IMR-90 (cell line): ENCODE measurements around the gene C1orf141. TPM values are rescaled to one million over a fixed set of nuclear protein-coding genes. Genes with fewer than 3 reads are reported as not detected.

ENCODE experiments used
- ATAC-seq: fragments of 200-7000 bp; cut with Tn5 transposase; 2 replicates; pipeline ENCODE4 v1.9.1; 2020; ENCODE audit warnings: low read depth, mild to moderate bottlenecking, moderate library complexity
- BruUV-seq: library from RNA; stranded (reverse); fragments of 400-500 nt; replicated peaks from 2 replicates; lab custom pipeline; 2021; lab: Mats Ljungman, UMichigan
- CTCF ChIA-PET: fragments of 300-600 bp; formaldehyde crosslinking; extraction: SDS; loops from one replicate; lab custom pipeline; 2021; ENCODE audit warnings: antibody characterized with exemption; lab: Yijun Ruan, JAX
- POLR2A ChIA-PET: fragments of 300-600 bp; sonication (Branson Sonifier 250); formaldehyde crosslinking; loops from one replicate; lab custom pipeline; 2022; ENCODE audit warnings: antibody characterized with exemption; ENCODE audit not compliant: unreplicated experiment; lab: Charles Lee
- DNase-seq: peaks from one replicate; pipeline ENCODE4 v3.0.0; 2013
- H2AFZ ChIP-seq: replicated peaks from 2 replicates; pipeline ENCODE3; 2013; ENCODE audit warnings: low read length, mild to moderate bottlenecking; ENCODE audit not compliant: poor library complexity
- H2AK5ac ChIP-seq: 2 replicates; pipeline ENCODE4 v1.6.1; 2013; ENCODE audit warnings: low read depth, low read length, inconsistent platforms
- H2AK9ac ChIP-seq: replicated peaks from 2 replicates; pipeline ENCODE3; 2013; ENCODE audit warnings: mild to moderate bottlenecking, low read depth, low read length, moderate library complexity; ENCODE audit not compliant: poor library complexity
- H2BK120ac ChIP-seq: 2 replicates; pipeline ENCODE4 v1.6.1; 2013; ENCODE audit warnings: low read depth, low read length, inconsistent platforms
- H2BK15ac ChIP-seq: 3 replicates; pipeline ENCODE4 v1.6.1; 2013; ENCODE audit warnings: low read depth, low read length, inconsistent platforms
- H2BK20ac ChIP-seq: 2 replicates; pipeline ENCODE4 v1.6.1; 2013; ENCODE audit warnings: low read depth, mild to moderate bottlenecking, inconsistent platforms, low read length, moderate library complexity
- H2BK5ac ChIP-seq: 2 replicates; pipeline ENCODE4 v1.6.1; 2013; ENCODE audit warnings: mild to moderate bottlenecking, low read depth, low read length, inconsistent platforms; ENCODE audit not compliant: poor library complexity, severe bottlenecking
- H3K14ac ChIP-seq: replicated peaks from 2 replicates; pipeline ENCODE4 v1.6.1; 2013; ENCODE audit warnings: low read depth, low read length, inconsistent platforms
- H3K18ac ChIP-seq: 2 replicates; pipeline ENCODE4 v1.6.1; 2013; ENCODE audit warnings: low read depth, low read length, control low read depth
- H3K23ac ChIP-seq: 2 replicates; pipeline ENCODE4 v1.6.1; 2013; ENCODE audit warnings: low read depth, low read length, inconsistent platforms
- H3K27ac ChIP-seq: 2 replicates; pipeline ENCODE4 v1.5.1; 2013; ENCODE audit warnings: mild to moderate bottlenecking, control low read depth, low read length; ENCODE audit not compliant: insufficient read depth
- H3K27me3 ChIP-seq: 2 replicates; pipeline ENCODE4 v1.6.1; 2013; ENCODE audit warnings: low read length; ENCODE audit not compliant: control insufficient read depth, insufficient read depth
- H3K36me3 ChIP-seq: 2 replicates; pipeline ENCODE4 v1.6.1; 2013; ENCODE audit warnings: low read length, mixed read lengths; ENCODE audit not compliant: control insufficient read depth, insufficient read depth
- H3K4ac ChIP-seq: 2 replicates; pipeline ENCODE4 v1.6.1; 2013; ENCODE audit warnings: low read depth, low read length, inconsistent platforms
- H3K4me1 ChIP-seq: 2 replicates; pipeline ENCODE4 v1.6.1; 2013; ENCODE audit warnings: low read length, mixed read lengths; ENCODE audit not compliant: control insufficient read depth, insufficient read depth
- H3K4me2 ChIP-seq: 2 replicates; pipeline ENCODE4 v1.6.1; 2013; ENCODE audit warnings: low read depth, mild to moderate bottlenecking, control low read depth, low read length, moderate library complexity
- H3K4me3 ChIP-seq: 2 replicates; pipeline ENCODE4 v1.5.1; 2013; ENCODE audit warnings: low read depth, mild to moderate bottlenecking, control low read depth, low read length, moderate library complexity; ENCODE audit not compliant: insufficient read depth
- H3K56ac ChIP-seq: 2 replicates; pipeline ENCODE4 v1.6.1; 2013; ENCODE audit warnings: low read length, inconsistent platforms; ENCODE audit not compliant: insufficient read depth; ENCODE audit errors: extremely low read depth
- H3K79me1 ChIP-seq, 2 experiments: 2 replicates each; pipeline ENCODE4 v1.6.1; 2013; ENCODE audit warnings: low read length in 2 of 2, inconsistent platforms in 1 of 2, low read depth in 1 of 2
- H3K9ac ChIP-seq: 2 replicates; pipeline ENCODE4 v1.6.1; 2013; ENCODE audit warnings: low read depth, low read length, control low read depth
- H3K9me1 ChIP-seq: 2 replicates; pipeline ENCODE4 v1.6.1; 2013; ENCODE audit warnings: low read length, inconsistent platforms; ENCODE audit not compliant: insufficient read depth
- H3K9me3 ChIP-seq: 2 replicates; pipeline ENCODE4 v1.6.1; 2013; ENCODE audit warnings: low read length; ENCODE audit not compliant: control insufficient read depth, insufficient read depth
- H4K20me1 ChIP-seq: 2 replicates; pipeline ENCODE4 v1.6.1; 2013; ENCODE audit warnings: low read length, inconsistent platforms; ENCODE audit not compliant: insufficient read depth
- H4K5ac ChIP-seq: 2 replicates; pipeline ENCODE4 v1.6.1; 2013; ENCODE audit warnings: mild to moderate bottlenecking, low read depth, low read length, control low read depth
- H4K8ac ChIP-seq, 2 experiments: 2 replicates each; pipeline ENCODE4 v1.6.1; 2013; ENCODE audit warnings: low read depth in 2 of 2, low read length in 2 of 2, control low read depth in 1 of 2, inconsistent platforms in 1 of 2
- H4K91ac ChIP-seq: 2 replicates; pipeline ENCODE4 v1.6.1; 2013; ENCODE audit warnings: low read depth, low read length, inconsistent platforms; ENCODE audit not compliant: insufficient read depth
- BHLHE40 ChIP-seq: fragments of 150-350 bp; IDR thresholded peaks from 2 replicates; pipeline ENCODE4 v1.6.1; 2016; ENCODE audit warnings: mild to moderate bottlenecking, low read depth, low read length
- CHD1 ChIP-seq: IDR thresholded peaks from 2 replicates; pipeline ENCODE4 v1.6.1; 2012; ENCODE audit warnings: low read depth, low read length, improper control_type of control experiment
- CTCF ChIP-seq: conservative IDR thresholded peaks from 2 replicates; pipeline ENCODE4 v1.5.1; 2012; ENCODE audit warnings: mild to moderate bottlenecking, low read depth, low read length, improper control_type of control experiment
- ELK1 ChIP-seq: fragments of 150-350 bp; IDR thresholded peaks from 2 replicates; pipeline ENCODE4 v1.6.1; 2016; ENCODE audit warnings: low read depth, mild to moderate bottlenecking, low read length, moderate library complexity, borderline replicate concordance
- FOS ChIP-seq: fragments of 150-350 bp; IDR thresholded peaks from 2 replicates; pipeline ENCODE4 v1.6.1; 2016; ENCODE audit warnings: low read depth, low read length
- MAFK ChIP-seq: IDR thresholded peaks from 2 replicates; pipeline ENCODE4 v1.6.1; 2012; ENCODE audit warnings: low read depth, low read length, improper control_type of control experiment
- MAZ ChIP-seq: IDR thresholded peaks from 2 replicates; pipeline ENCODE4 v1.6.1; 2012; ENCODE audit warnings: low read depth, mild to moderate bottlenecking, low read length, improper control_type of control experiment, moderate library complexity, borderline replicate concordance
- MXI1 ChIP-seq: IDR thresholded peaks from 2 replicates; pipeline ENCODE4 v1.6.1; 2012; ENCODE audit warnings: low read depth, mild to moderate bottlenecking, low read length, moderate library complexity, borderline replicate concordance
- NFE2L2 ChIP-seq: fragments of 150-350 bp; IDR thresholded peaks from 2 replicates; pipeline ENCODE4 v1.6.1; 2016; ENCODE audit warnings: low read depth, mild to moderate bottlenecking, low read length
- POLR2A ChIP-seq: IDR thresholded peaks from 2 replicates; pipeline ENCODE4 v1.6.1; 2012; ENCODE audit warnings: mild to moderate bottlenecking, low read depth, low read length
- RAD21 ChIP-seq: IDR thresholded peaks from 2 replicates; pipeline ENCODE4 v1.6.1; 2012; ENCODE audit warnings: low read length, improper control_type of control experiment
- RCOR1 ChIP-seq: IDR thresholded peaks from 2 replicates; pipeline ENCODE4 v1.6.1; 2012; ENCODE audit warnings: mild to moderate bottlenecking, low read length, improper control_type of control experiment; ENCODE audit not compliant: insufficient replicate concordance
- RFX5 ChIP-seq: IDR thresholded peaks from 2 replicates; pipeline ENCODE4 v1.8.0; 2012; ENCODE audit warnings: low read depth, mild to moderate bottlenecking, low read length, moderate library complexity
- SMC3 ChIP-seq: fragments of 150-350 bp; IDR thresholded peaks from 2 replicates; pipeline ENCODE4 v1.6.1; 2016; ENCODE audit warnings: low read depth, mild to moderate bottlenecking, antibody characterized with exemption, low read length, moderate library complexity
- USF2 ChIP-seq: fragments of 150-350 bp; IDR thresholded peaks from 2 replicates; pipeline ENCODE4 v1.6.1; 2017; ENCODE audit warnings: mild to moderate bottlenecking, antibody characterized with exemption, low read length, low read depth
- WGBS, 2 experiments: methylation state at CpG; one replicate each; pipeline versions ENCODE4 v1.1.5 to v1.1.7; 2013; ENCODE audit warnings: missing lambda C conversion rate in 2 of 2; ENCODE audit not compliant: insufficient read length in 1 of 2; ENCODE audit errors: extremely low coverage in 2 of 2; 5-methylcytosine and 5-hydroxymethylcytosine counted together
- dilution Hi-C: fragments of 300-500 bp; cut with HindIII; formaldehyde crosslinking; loops from one replicate; pipeline ENCODE4 v1.14.3; 2018; ENCODE audit warnings: low sequenced_read_pairs; ENCODE audit not compliant: unreplicated experiment
- in situ Hi-C: fragments of 300-500 bp; cut with MboI; formaldehyde crosslinking; loops from 3 replicates; pipeline ENCODE4 v1.14.3; 2019; ENCODE audit warnings: low sequenced_read_pairs, inconsistent platforms, mixed read lengths
- intact Hi-C: fragments of 100-400 bp; cut with micrococcal nuclease; formaldehyde crosslinking; loops from 2 replicates; pipeline ENCODE4 v1.10.0; 2022
- polyA plus RNA-seq, 3 experiments: library from polyadenylated mRNA; depleted of rRNA; stranded (reverse); fragments of >200 nt; gene quantifications; 2 replicates each; pipeline ENCODE4 v1.2.3, GENCODE V29; 2012; ENCODE audit warnings: low replicate concordance in 1 of 3
- total RNA-seq: library from RNA; depleted of rRNA; stranded (reverse); fragments of >200 nt; gene quantifications from 2 replicates; pipeline ENCODE4 v1.2.3, GENCODE V29; 2012

The C1orf141 gene
- total and polyA plus RNA-seq, 2 of the 4 experiments (the other 2 are of a cell fraction), result not detected

DNA sequence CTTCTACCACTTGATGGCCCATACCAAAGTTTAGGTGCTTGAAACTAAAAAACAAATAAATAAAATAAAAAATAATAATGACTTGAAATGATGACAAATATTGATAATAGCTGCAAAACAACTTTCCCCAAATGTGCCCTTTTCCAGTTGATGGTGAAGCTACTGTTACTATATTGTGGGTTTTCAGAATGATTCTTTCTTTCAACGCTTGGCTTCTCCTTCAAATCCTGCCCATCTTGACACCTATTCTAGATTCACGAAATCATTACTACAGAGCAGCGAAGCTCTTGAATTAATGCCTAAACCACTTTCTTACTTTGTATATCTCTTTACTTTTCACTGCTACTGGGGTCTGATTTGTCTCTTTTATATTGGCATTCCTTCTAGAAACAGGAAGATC lies 9.2 kb upstream of the C1orf141 start:
- dilution Hi-C loops, result no loop called here
- in situ Hi-C loops, result no loop called here
- H4K8ac ChIP-seq, result no peak overlapping the region

More for the DNA sequence above, 9.2 kb upstream of the C1orf141 start:
- Histone ChIP-seq H3K79me1 (no peaks in the 10 kb centered on the region), H3K4me1 (no peaks in the 10 kb centered on the region), H4K91ac (no peak overlapping the region), H3K27me3 (no peaks in the 10 kb centered on the region), H3K23ac (no peak overlapping the region), H3K9ac (no peak overlapping the region), H2BK15ac (no peak overlapping the region), H4K5ac (no peak overlapping the region), H2AK9ac (no peak overlapping the region), H4K20me1 (no peaks in the 10 kb centered on the region), H2BK5ac (no peak overlapping the region), H3K4ac (no peak overlapping the region), H3K36me3 (no peaks in the 10 kb centered on the region), H3K9me3 (no peaks in the 10 kb centered on the region), H3K56ac (no peak overlapping the region), H3K4me3 (no peak overlapping the region), H3K18ac (no peak overlapping the region), H3K27ac (no peak overlapping the region), H3K14ac (no peak overlapping the region), H2AFZ (no peak overlapping the region), H2BK120ac (no peak overlapping the region), H2AK5ac (no peak overlapping the region), H3K9me1 (no peaks in the 10 kb centered on the region), H3K4me2 (no peak overlapping the region), H2BK20ac (no peak overlapping the region)
- TF ChIP-seq POLR2A (no peak), BHLHE40 (no peak), NFE2L2 (no peak), USF2 (no peak), CTCF (no peak), MXI1 (no peak), FOS (no peak), RAD21 (no peak), RFX5 (no peak), SMC3 (no peak), RCOR1 (no peak), MAFK (no peak), CHD1 (no peak), ELK1 (no peak), MAZ (no peak)
- ATAC-seq, result no peak
- no TSS peak for BruUV-seq
- ChIA-PET POLR2A (no interaction called here), CTCF (interaction anchor here (1.1 to 1.3 kb wide), 3 partner anchors 69 to 148 kb away, joined by 3 to 4 read pairs (median 3); no protein-coding TSS in a partner anchor)
- WGBS, 2 experiments, result no CpG with 5 or more reads among the region's 3 CpGs
- no peak for DNase-seq
- intact Hi-C loops, result no loop called here
